Aorta (tissue), 5 donors: Measurements from ENCODE around the gene DUS4L. TPM values are rescaled to one million over a fixed set of nuclear protein-coding genes. Genes with fewer than 3 reads are reported as not detected.

Experiments
- ATAC-seq: fragments of 200-7000 bp; cut with Tn5 transposase; one replicate; pipeline ENCODE4 v1.9.1; 2022; ENCODE audit warnings: moderate library complexity; ENCODE audit not compliant: low FRiP score
- DNase-seq, 2 donors: peaks; one replicate each; pipeline ENCODE4 v3.0.0-alpha.2; 2020
- H3K27ac ChIP-seq, 2 donors: one replicate each; pipeline ENCODE4 v1.5.1; 2013; ENCODE audit warnings: low read length in 2 of 2, mild to moderate bottlenecking in 2 of 2, moderate library complexity in 2 of 2, control low read depth in 1 of 2, inconsistent platforms in 1 of 2, low read depth in 1 of 2
- H3K27me3 ChIP-seq, 2 donors: one replicate each; pipeline ENCODE4 v1.6.1; 2013; ENCODE audit warnings: control low read depth in 1 of 2, low read length in 1 of 2, mild to moderate bottlenecking in 1 of 2, moderate library complexity in 1 of 2; ENCODE audit not compliant: insufficient read depth in 2 of 2, control insufficient read depth in 1 of 2
- H3K36me3 ChIP-seq, 2 donors: one replicate each; pipeline ENCODE4 v1.6.1; 2013; ENCODE audit warnings: control low read depth in 1 of 2, low read length in 1 of 2, mild to moderate bottlenecking in 1 of 2; ENCODE audit not compliant: insufficient read depth in 2 of 2, control insufficient read depth in 1 of 2
- H3K4me1 ChIP-seq, 2 donors: one replicate each; pipeline ENCODE4 v1.6.1; 2013; ENCODE audit warnings: low read length in 2 of 2, control low read depth in 1 of 2, mild to moderate bottlenecking in 1 of 2, moderate library complexity in 1 of 2; ENCODE audit not compliant: insufficient read depth in 2 of 2, control insufficient read depth in 1 of 2
- H3K4me3 ChIP-seq, 2 donors: one replicate each; pipeline ENCODE4 v1.5.1; 2013; ENCODE audit warnings: low read length in 2 of 2, control low read depth in 1 of 2, mild to moderate bottlenecking in 1 of 2
- H3K9me3 ChIP-seq: one replicate; pipeline ENCODE4 v1.6.1; 2013; ENCODE audit warnings: mild to moderate bottlenecking, low read length; ENCODE audit not compliant: control insufficient read depth
- whole genome bisulfite sequencing, 2 donors: extraction: QIAGEN DNeasy Blood & Tissue Kit; methylation state at CpG; one replicate each; pipeline ENCODE4 v1.1.7; 2013; 5-methylcytosine and 5-hydroxymethylcytosine counted together
- intact Hi-C, 2 donors: fragments of 100-400 bp; cut with DNase I; formaldehyde crosslinking; loops; one replicate each; pipeline versions ENCODE4 v1.14.2 to v1.15.0; 2022
- polyA plus RNA-seq, 2 donors: library from polyadenylated mRNA; stranded (reverse); fragments of 200-250 nt; gene quantifications; one replicate each; pipeline ENCODE4 v1.2.3, GENCODE V29; 2013
- total RNA-seq, 2 donors: library from RNA; stranded (reverse); fragmentation: NEBNext Ultra II Directional; extraction: Animal tissue kit (Norgen Biotek cat#: 25700); gene quantifications; one replicate each; pipeline ENCODE4 v1.2.1, GENCODE V29; 2021
- donor health status: healthy with polysubstance abuse.
- donor health status: Bipolar disorder and iron deficiency.
- donor health status: DM: no; HTN: no; CAD: no.
- donor health status: DM: no; HTN: no; CAD: no.
- donor health status: DM: yes; HTN: yes; CAD: no.

DUS4L gene
- total and polyA plus RNA-seq, 4 donors: 3.4 to 6.8 (median 6.1) TPM

- no peaks in the 10 kb centered on the region for H3K9me3 ChIP-seq
- intact Hi-C loops: loop anchor here in 1 of 2 donors (5.0 to 10.0 kb wide), 2 partner anchors 36 to 213 kb away; partner anchors contain the start of genes COG5 and DUS4L
- ATAC-seq: no peak
- H3K27ac ChIP-seq: no peak overlapping the region
- 85 to 88% methylated on average over 4 of the region's 4 CpGs for WGBS, 2 donors
- no peaks in the 10 kb centered on the region for H3K27me3 ChIP-seq
- H3K4me3 ChIP-seq: no peak overlapping the region
- no peak for DNase-seq
- peaks cover 4 to 10% of the 10 kb centered on the region in 2 donors for H3K4me1 ChIP-seq
- H3K36me3 ChIP-seq: no peaks in the 10 kb centered on the region
Measured at GRCh38 chr7:107597953-107598352, 34.2 kb downstream of the DUS4L start.

GRCh38 chr7:107599262-107599661 is 35.5 kb downstream of the DUS4L start:
- intact Hi-C loops: loop anchor here in 1 of 2 donors (5.0 to 10.0 kb wide), 2 partner anchors 37 to 214 kb away; partner anchors contain the start of genes COG5 and DUS4L
- no peak overlapping the region for H3K4me3 ChIP-seq
- 96 to 100% methylated on average over 1 of the region's 1 CpG for WGBS, 2 donors
- H3K27me3 ChIP-seq: no peaks in the 10 kb centered on the region
- H3K27ac ChIP-seq: no peak overlapping the region
- DNase-seq: no peak
- H3K4me1 ChIP-seq: peaks cover 0 to 7% of the 10 kb centered on the region in 2 donors
- H3K9me3 ChIP-seq: no peaks in the 10 kb centered on the region
- no peak for ATAC-seq
- no peaks in the 10 kb centered on the region for H3K36me3 ChIP-seq

- H3K36me3 ChIP-seq: no peaks in the 10 kb centered on the region
Measured at GRCh38 chr7:107600816-107601215, 37.0 kb downstream of the DUS4L start.

GRCh38 chr7:107605218-107605815 is 41.5 kb downstream of the DUS4L start:
- H3K4me1 ChIP-seq: peaks cover 5 to 6% of the 10 kb centered on the region in 2 donors
- H3K9me3 ChIP-seq: no peaks in the 10 kb centered on the region
- 90 to 95% methylated on average over 3 of the region's 3 CpGs for WGBS, 2 donors
- no peak overlapping the region for H3K27ac ChIP-seq
- DNase-seq: no peak
- no peak overlapping the region for H3K4me3 ChIP-seq
- H3K27me3 ChIP-seq: no peaks in the 10 kb centered on the region
- no peak for ATAC-seq
- H3K36me3 ChIP-seq: no peaks in the 10 kb centered on the region
- intact Hi-C loops: no loop called here

More at GRCh38 chr7:107600816-107601215, 37.0 kb downstream of the DUS4L start:
- intact Hi-C loops: no loop called here
- no peak overlapping the region for H3K4me3 ChIP-seq
- ATAC-seq (no peak), DNase-seq (no peak)
- no peak overlapping the region for H3K27ac ChIP-seq
- H3K9me3 ChIP-seq: no peaks in the 10 kb centered on the region
- peaks cover 0 to 4% of the 10 kb centered on the region in 2 donors for H3K4me1 ChIP-seq
- WGBS, 2 donors: 41 to 44% methylated on average over 2 of the region's 2 CpGs
- H3K27me3 ChIP-seq: no peaks in the 10 kb centered on the region

GRCh38 chr7:107606303-107606702 is 42.5 kb downstream of the DUS4L start:
- H3K9me3 ChIP-seq: no peaks in the 10 kb centered on the region
- no peak overlapping the region for H3K4me3 ChIP-seq
- no peaks in the 10 kb centered on the region for H3K36me3 ChIP-seq
- H3K4me1 ChIP-seq: peaks cover 5 to 6% of the 10 kb centered on the region in 2 donors
- H3K27ac ChIP-seq: no peak overlapping the region
- DNase-seq (no peak), ATAC-seq (no peak)
- no peaks in the 10 kb centered on the region for H3K27me3 ChIP-seq
- intact Hi-C loops: no loop called here
- 94% methylated on average over 1 of the region's 1 CpG for WGBS, 2 donors

GRCh38 chr7:107609811-107610261 is 46.1 kb downstream of the DUS4L start:
- Histone ChIP-seq H3K27ac (peak overlapping the region; percentile 43 to 59), H3K9me3 (no peaks in the 10 kb centered on the region), H3K4me1 (peaks cover 5 to 6% of the 10 kb centered on the region in 2 donors), H3K4me3 (no peak overlapping the region), H3K27me3 (no peaks in the 10 kb centered on the region), H3K36me3 (peaks cover 3 to 4% of the 10 kb centered on the region in 2 donors)
- intact Hi-C loops: no loop called here
- no peak for DNase-seq
- ATAC-seq: peak; percentile 54
- WGBS, 2 donors: 3 to 6% methylated on average over 4 of the region's 4 CpGs

- DNase-seq: no peak
- Histone ChIP-seq H3K9me3 (no peaks in the 10 kb centered on the region), H3K27ac (peak overlapping the region in 1 of 2 donors; percentile 43), H3K36me3 (peaks cover 3 to 4% of the 10 kb centered on the region in 2 donors), H3K4me1 (peaks cover 5 to 6% of the 10 kb centered on the region in 2 donors), H3K4me3 (no peak overlapping the region), H3K27me3 (no peaks in the 10 kb centered on the region)
- ATAC-seq: no peak
- intact Hi-C loops: no loop called here
- 13 to 24% methylated on average over 1 of the region's 1 CpG for WGBS, 2 donors
Measured at GRCh38 chr7:107610323-107610722, 46.6 kb downstream of the DUS4L start.

GRCh38 chr7:107613439-107613838 is 49.7 kb downstream of the DUS4L start:
- no peaks in the 10 kb centered on the region for H3K27me3 ChIP-seq
- H3K4me3 ChIP-seq: no peak overlapping the region
- no peak for ATAC-seq
- H3K4me1 ChIP-seq: peaks cover 5 to 6% of the 10 kb centered on the region in 2 donors
- no peaks in the 10 kb centered on the region for H3K9me3 ChIP-seq
- no peak for DNase-seq
- intact Hi-C loops: no loop called here
- no peak overlapping the region for H3K27ac ChIP-seq
- peaks cover 4 to 6% of the 10 kb centered on the region in 2 donors for H3K36me3 ChIP-seq
- 88 to 90% methylated on average over 1 of the region's 1 CpG for WGBS, 2 donors

GRCh38 chr7:107613948-107614347 is 50.2 kb downstream of the DUS4L start:
- Histone ChIP-seq H3K27me3 (no peaks in the 10 kb centered on the region), H3K36me3 (peaks cover 4 to 6% of the 10 kb centered on the region in 2 donors), H3K4me1 (peaks cover 2 to 4% of the 10 kb centered on the region in 2 donors), H3K27ac (no peak overlapping the region), H3K9me3 (no peaks in the 10 kb centered on the region), H3K4me3 (no peak overlapping the region)
- no peak for DNase-seq
- intact Hi-C loops: no loop called here
- ATAC-seq: no peak
